ENCODE results near the gene DHDDS. TPM values are rescaled to one million over a fixed set of nuclear protein-coding genes. Genes with fewer than 3 reads are reported as not detected.
A peak's percentile ranks its signal among the peaks of the same experiment; 100 is the strongest.
"Not testable (repeated sequence)": the region's sequence is repeated elsewhere in the genome, so short reads cannot be mapped to it uniquely, and the experiment has no call there.

The DHDDS gene
- total RNA-seq (48.7 and 51.1 TPM in 2 replicates), polyA plus RNA-seq (41.7 and 46.8 TPM in 2 replicates)

- H3K27ac ChIP-seq = peak within 1 kb of the TSS; percentile 62
- H3K27me3 ChIP-seq = no peaks in the 10 kb centered on the region
- peak; percentile 97 to 99 for DNase-seq (ENCODE audit: low read depth in 1 of 2, low spot score in 1 of 2)
- peaks cover 9% of the 10 kb centered on the region for H3K4me1 ChIP-seq (ENCODE audit: low read depth)
- H3K4me3 ChIP-seq = peak within 1 kb of the TSS; percentile 81
- H3K36me3 ChIP-seq = peaks cover 19% of the 10 kb centered on the region
- no peak for TF ChIP-seq CTCF (IDR thresholded peaks at IDR 0.05; ENCODE audit: low read depth, low read length)
- H3K9me3 ChIP-seq (ENCODE audit: low read depth) = no peaks in the 10 kb centered on the region
Observed at GRCh38 chr1:26431979-26432695, at the start of gene DHDDS. TSS of gene DHDDS (plus strand) at chr1:26432321. CDS start at chr1:26432946, 625 bp downstream.

GRCh38 chr1:26384076-26384475 lies 48.0 kb upstream of the DHDDS start:
- no peak for TF ChIP-seq CTCF (IDR thresholded peaks at IDR 0.05; ENCODE audit: low read depth, low read length)
- no peaks in the 10 kb centered on the region for H3K4me1 ChIP-seq (ENCODE audit: low read depth)
- H3K9me3 ChIP-seq (ENCODE audit: low read depth) = no peaks in the 10 kb centered on the region
- no peak overlapping the region for H3K4me3 ChIP-seq
- H3K27ac ChIP-seq = no peak overlapping the region
- no peak for DNase-seq (ENCODE audit: low read depth in 1 of 2, low spot score in 1 of 2)
- H3K36me3 ChIP-seq = no peaks in the 10 kb centered on the region
- no peaks in the 10 kb centered on the region for H3K27me3 ChIP-seq

- H3K4me1 ChIP-seq (ENCODE audit: low read depth); H3K9me3 ChIP-seq (ENCODE audit: low read depth); H3K27me3 ChIP-seq; H3K36me3 ChIP-seq; DNase-seq (ENCODE audit: low read depth in 1 of 2, low spot score in 1 of 2); H3K4me3 ChIP-seq; H3K27ac ChIP-seq: not testable (repeated sequence)
Observed at GRCh38 chr1:26385063-26385462, 47.1 kb upstream of the DHDDS start.

GRCh38 chr1:26387447-26387846 lies 44.7 kb upstream of the DHDDS start:
- Histone ChIP-seq H3K9me3 (ENCODE audit: low read depth) (no peaks in the 10 kb centered on the region), H3K4me1 (ENCODE audit: low read depth) (no peaks in the 10 kb centered on the region), H3K4me3 (no peak overlapping the region), H3K27me3 (no peaks in the 10 kb centered on the region), H3K36me3 (no peaks in the 10 kb centered on the region), H3K27ac (no peak overlapping the region)
- no peak for TF ChIP-seq CTCF (IDR thresholded peaks at IDR 0.05; ENCODE audit: low read depth, low read length)
- DNase-seq (ENCODE audit: low read depth in 1 of 2, low spot score in 1 of 2) = peak in 1 of 2 donors; percentile 45

GRCh38 chr1:26388791-26389445 lies 43.2 kb upstream of the DHDDS start:
- Histone ChIP-seq H3K9me3 (ENCODE audit: low read depth) (no peaks in the 10 kb centered on the region), H3K36me3 (no peaks in the 10 kb centered on the region), H3K4me3 (no peak overlapping the region), H3K27me3 (no peaks in the 10 kb centered on the region), H3K4me1 (ENCODE audit: low read depth) (no peaks in the 10 kb centered on the region), H3K27ac (no peak overlapping the region)
- DNase-seq (ENCODE audit: low read depth in 1 of 2, low spot score in 1 of 2) = no peak
- TF ChIP-seq CTCF (IDR thresholded peaks at IDR 0.05; ENCODE audit: low read depth, low read length) = no peak

GRCh38 chr1:26389604-26390247 lies 42.4 kb upstream of the DHDDS start:
- TF ChIP-seq CTCF (IDR thresholded peaks at IDR 0.05; ENCODE audit: low read depth, low read length) = no peak
- no peaks in the 10 kb centered on the region for H3K4me1 ChIP-seq (ENCODE audit: low read depth)
- H3K27ac ChIP-seq = no peak overlapping the region
- H3K4me3 ChIP-seq = no peak overlapping the region
- H3K36me3 ChIP-seq = no peaks in the 10 kb centered on the region
- no peaks in the 10 kb centered on the region for H3K27me3 ChIP-seq
- no peaks in the 10 kb centered on the region for H3K9me3 ChIP-seq (ENCODE audit: low read depth)
- no peak for DNase-seq (ENCODE audit: low read depth in 1 of 2, low spot score in 1 of 2)
